ENCODE measurements around the gene ATF6B.
A peak's percentile ranks its signal among the peaks of the same experiment; 100 is the strongest.

DNA sequence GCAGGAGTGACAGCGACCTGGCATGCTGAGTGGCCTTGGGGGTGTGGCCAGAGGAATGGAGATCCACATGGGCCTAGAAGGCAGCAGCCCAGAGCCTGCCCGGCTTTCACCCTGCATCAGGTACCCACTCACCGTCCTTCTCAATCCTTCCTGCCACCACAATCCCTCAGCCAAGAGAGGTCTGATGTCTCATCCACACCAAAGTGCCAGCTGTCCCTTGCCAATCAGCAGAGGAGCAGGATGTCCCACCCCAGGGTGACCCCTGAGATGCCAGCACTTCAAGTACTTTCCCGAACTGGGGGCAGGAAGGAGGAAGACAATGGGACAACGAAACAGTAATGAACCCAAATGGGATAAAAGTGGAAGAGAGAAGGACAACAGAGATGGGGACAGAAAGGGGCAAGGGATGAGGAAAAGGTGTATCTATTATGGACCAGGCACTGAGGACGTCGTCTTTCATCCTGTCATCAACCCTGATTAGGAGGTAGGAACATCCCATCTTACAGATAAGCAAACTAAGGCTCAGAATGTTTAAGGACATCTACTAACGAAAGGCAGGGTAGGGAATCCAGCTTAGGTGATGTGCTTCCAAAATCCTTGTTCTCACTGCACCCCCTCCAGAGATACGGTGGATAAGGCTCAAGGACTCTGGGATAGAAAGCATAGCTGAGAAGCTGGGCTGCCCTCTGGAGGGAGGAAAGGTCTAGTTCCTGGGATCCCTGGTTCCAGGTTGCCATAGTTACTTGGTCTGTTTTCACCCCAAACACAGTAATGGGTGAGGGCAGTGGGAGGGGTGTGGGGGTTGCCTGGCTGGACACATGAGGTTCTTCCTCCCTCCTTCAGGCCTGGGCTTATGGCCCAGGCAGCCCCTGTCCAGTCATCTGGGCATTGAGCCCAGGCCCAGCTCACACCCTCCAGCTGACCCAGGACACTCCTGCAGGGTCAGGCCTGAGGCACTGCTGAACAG lies 14.4 kb downstream of the ATF6B start:
- TF ChIP-seq, protein P1, sequence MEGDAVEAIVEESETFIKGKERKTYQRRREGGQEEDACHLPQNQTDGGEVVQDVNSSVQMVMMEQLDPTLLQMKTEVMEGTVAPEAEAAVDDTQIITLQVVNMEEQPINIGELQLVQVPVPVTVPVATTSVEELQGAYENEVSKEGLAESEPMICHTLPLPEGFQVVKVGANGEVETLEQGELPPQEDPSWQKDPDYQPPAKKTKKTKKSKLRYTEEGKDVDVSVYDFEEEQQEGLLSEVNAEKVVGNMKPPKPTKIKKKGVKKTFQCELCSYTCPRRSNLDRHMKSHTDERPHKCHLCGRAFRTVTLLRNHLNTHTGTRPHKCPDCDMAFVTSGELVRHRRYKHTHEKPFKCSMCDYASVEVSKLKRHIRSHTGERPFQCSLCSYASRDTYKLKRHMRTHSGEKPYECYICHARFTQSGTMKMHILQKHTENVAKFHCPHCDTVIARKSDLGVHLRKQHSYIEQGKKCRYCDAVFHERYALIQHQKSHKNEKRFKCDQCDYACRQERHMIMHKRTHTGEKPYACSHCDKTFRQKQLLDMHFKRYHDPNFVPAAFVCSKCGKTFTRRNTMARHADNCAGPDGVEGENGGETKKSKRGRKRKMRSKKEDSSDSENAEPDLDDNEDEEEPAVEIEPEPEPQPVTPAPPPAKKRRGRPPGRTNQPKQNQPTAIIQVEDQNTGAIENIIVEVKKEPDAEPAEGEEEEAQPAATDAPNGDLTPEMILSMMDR (IDR thresholded peaks at IDR 0.05), result peak in 3 of 4 donors; percentile 12 to 34 (median 23)
- TF ChIP-seq POLR2A (IDR thresholded peaks at IDR 0.05), result no peak

Measured in right lobe of liver (tissue), 4 donors.